ENCODE data around the gene TENM4. TPM values are rescaled to one million over a fixed set of nuclear protein-coding genes. Genes with fewer than 3 reads are reported as not detected.

The TENM4 gene
- total RNA-seq, 1 donor from 2014 or later, result 43.2 TPM

DNA sequence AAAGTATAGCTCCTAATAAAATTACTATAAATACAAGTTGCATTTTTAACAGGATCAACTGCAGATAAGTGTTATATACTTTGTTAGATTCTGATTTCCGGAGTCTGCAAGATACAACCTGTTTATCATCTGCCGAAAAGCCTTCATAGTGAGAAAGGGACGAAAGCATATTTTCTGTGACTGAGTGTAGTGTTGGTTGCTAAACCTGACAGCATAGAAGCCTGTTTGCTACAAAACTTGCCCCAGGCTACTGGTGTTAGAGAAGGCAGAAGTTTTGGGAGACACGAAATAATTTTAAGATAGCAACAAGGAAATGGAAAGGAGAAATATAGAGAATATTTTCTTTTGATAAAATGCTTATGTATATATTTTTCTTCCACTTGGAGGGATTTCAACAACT is 622.6 kb downstream of the TENM4 start:
- Mint-ChIP-seq H3K9me3 (no peaks in the 10 kb centered on the region), H3K27me3 (ENCODE audit: low read depth) (no peaks in the 10 kb centered on the region), H3K36me3 (ENCODE audit: low read depth) (peaks cover 3% of the 10 kb centered on the region), H3K27ac (ENCODE audit: unreplicated experiment) (no peak overlapping the region), H3K4me1 (no peaks in the 10 kb centered on the region), H3K4me3 (no peak overlapping the region)
- TF ChIP-seq, protein P1, sequence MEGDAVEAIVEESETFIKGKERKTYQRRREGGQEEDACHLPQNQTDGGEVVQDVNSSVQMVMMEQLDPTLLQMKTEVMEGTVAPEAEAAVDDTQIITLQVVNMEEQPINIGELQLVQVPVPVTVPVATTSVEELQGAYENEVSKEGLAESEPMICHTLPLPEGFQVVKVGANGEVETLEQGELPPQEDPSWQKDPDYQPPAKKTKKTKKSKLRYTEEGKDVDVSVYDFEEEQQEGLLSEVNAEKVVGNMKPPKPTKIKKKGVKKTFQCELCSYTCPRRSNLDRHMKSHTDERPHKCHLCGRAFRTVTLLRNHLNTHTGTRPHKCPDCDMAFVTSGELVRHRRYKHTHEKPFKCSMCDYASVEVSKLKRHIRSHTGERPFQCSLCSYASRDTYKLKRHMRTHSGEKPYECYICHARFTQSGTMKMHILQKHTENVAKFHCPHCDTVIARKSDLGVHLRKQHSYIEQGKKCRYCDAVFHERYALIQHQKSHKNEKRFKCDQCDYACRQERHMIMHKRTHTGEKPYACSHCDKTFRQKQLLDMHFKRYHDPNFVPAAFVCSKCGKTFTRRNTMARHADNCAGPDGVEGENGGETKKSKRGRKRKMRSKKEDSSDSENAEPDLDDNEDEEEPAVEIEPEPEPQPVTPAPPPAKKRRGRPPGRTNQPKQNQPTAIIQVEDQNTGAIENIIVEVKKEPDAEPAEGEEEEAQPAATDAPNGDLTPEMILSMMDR (conservative IDR thresholded peaks at IDR 0.05), result no peak
- no peak for DNase-seq (ENCODE audit: low read depth, low spot score)

DNA sequence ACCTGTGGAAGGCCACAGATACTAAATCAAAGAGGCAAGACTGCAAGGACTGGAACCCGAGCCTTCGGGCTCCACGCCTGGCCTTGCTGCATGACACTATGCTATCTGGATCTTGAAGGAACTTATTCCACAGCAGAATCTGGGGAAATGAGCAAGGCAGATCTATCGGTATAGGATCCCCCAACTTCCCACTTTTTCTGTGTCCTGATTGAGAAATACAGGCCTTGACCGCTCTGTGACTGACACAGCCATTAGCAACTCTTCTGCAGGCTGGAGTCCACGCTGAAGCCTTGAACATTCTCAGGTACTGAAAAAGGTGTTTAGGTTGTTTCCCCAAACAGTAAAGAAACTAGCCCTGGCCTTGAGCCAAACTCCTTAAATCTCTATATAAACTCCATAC is 625.0 kb downstream of the TENM4 start:
- Mint-ChIP-seq H3K4me3 (no peak overlapping the region), H3K4me1 (peaks cover 5% of the 10 kb centered on the region), H3K36me3 (ENCODE audit: low read depth) (no peaks in the 10 kb centered on the region), H3K27me3 (ENCODE audit: low read depth) (no peaks in the 10 kb centered on the region), H3K9me3 (no peaks in the 10 kb centered on the region), H3K27ac (ENCODE audit: unreplicated experiment) (no peak overlapping the region)
- TF ChIP-seq, protein P1 (conservative IDR thresholded peaks at IDR 0.05), result no peak
- DNase-seq (ENCODE audit: low read depth, low spot score), result no peak

DNA sequence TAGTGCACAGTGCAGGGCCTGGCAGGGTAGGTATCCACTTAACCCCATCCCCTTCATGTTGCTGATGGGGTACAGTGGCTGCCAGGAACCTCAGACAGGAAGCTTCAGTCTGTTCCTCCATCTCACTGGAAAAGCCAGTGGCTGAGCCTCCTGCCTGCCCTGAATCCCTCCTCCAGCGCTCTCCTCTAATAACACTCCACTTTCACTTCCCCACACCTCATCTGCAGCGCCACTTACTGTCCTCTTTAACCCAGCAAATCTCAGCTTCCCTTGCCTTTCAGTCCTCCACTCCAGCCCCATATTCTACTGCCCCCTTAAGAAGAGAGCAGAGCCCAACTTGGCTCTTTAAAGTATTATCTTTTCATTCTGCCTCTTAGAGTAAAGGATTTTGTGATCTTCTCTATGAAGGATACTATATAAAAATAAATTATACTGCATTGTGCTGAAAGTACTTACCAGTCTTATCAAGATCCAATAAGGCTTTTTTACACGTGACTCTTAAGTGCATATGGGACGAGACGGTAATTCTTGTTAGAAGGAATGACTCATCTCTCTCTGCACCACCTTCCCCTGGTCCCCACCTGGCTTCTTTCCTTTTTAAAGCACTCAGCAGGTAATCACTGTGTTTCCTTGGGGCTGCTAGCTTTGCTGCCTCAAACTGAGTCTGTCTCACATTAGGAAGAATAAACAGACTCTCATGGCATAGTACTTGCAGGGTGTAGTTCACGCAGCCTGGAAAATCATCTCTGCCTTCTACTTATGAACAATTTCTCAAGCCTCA is 628.1 kb downstream of the TENM4 start:
- Mint-ChIP-seq H3K4me1 (peaks cover 30% of the 10 kb centered on the region), H3K4me3 (no peak overlapping the region), H3K27ac (ENCODE audit: unreplicated experiment) (peak overlapping the region; percentile 68), H3K36me3 (ENCODE audit: low read depth) (no peaks in the 10 kb centered on the region), H3K27me3 (ENCODE audit: low read depth) (no peaks in the 10 kb centered on the region), H3K9me3 (no peaks in the 10 kb centered on the region)
- TF ChIP-seq, protein P1 (conservative IDR thresholded peaks at IDR 0.05), result no peak
- no peak for DNase-seq (ENCODE audit: low read depth, low spot score)

DNA sequence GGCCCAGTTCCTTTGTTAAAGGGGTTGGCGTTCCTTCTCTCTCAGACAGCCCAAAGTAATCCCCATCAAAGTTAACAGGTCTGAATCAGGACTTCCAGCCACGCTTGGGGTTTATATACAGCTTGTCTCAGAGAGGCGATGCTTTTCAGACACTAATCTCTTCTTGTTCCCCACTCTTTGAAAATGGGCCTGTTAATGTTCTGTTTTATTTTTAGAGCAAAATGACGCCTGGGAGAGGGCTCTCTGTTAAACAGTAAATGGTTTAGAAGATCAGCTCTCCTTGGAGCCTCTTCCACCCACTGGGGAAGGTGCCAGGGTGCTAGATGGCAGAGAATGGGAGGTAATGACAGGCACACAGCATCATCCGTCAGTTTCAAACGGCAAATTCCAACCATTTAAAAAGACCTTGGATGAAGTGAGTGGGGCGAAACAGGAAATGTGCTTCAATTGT is 630.2 kb downstream of the TENM4 start:
- H3K4me1 Mint-ChIP-seq, result peaks cover 39% of the 10 kb centered on the region
- peak overlapping the region; percentile 21 for H3K4me3 Mint-ChIP-seq
- TF ChIP-seq, protein P1 (conservative IDR thresholded peaks at IDR 0.05), result no peak
- no peaks in the 10 kb centered on the region for H3K27me3 Mint-ChIP-seq (ENCODE audit: low read depth)
- peak overlapping the region; percentile 82 for H3K27ac Mint-ChIP-seq (ENCODE audit: unreplicated experiment)
- DNase-seq (ENCODE audit: low read depth, low spot score), result no peak
- H3K36me3 Mint-ChIP-seq (ENCODE audit: low read depth), result peaks cover 3% of the 10 kb centered on the region
- H3K9me3 Mint-ChIP-seq, result no peaks in the 10 kb centered on the region

DNA sequence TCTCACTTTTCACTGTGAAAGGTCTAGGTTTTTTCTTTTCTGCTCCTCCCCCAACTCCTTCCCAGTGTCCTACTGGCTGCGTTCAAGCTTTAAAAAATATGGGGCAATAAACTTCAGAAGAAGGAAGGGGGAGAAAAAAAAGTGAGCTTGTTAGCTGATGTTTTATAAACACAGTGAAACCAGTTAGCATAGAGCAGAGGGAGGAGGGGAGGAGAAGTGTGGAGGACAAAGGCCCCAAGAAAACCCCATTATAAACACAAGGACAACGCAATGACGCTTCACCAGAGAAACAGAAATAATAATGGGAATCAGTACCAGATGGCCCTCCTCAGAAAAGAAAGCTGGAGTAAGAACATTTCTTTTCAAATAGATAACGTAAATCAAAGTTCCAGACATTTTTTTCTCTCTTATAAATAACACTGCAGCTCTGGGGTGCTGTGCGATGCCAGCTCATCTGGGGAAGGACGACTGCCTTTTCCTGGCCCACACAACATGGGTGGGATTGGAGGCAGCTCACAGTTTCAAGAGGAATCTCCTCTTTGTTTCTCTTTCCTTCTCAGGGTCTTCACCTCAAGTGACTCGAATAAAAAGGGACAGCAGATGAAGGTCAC is 630.8 kb downstream of the TENM4 start:
- Mint-ChIP-seq H3K4me1 (peaks cover 39% of the 10 kb centered on the region), H3K27me3 (ENCODE audit: low read depth) (no peaks in the 10 kb centered on the region), H3K9me3 (no peaks in the 10 kb centered on the region), H3K27ac (ENCODE audit: unreplicated experiment) (peak overlapping the region; percentile 82), H3K4me3 (peak overlapping the region; percentile 22), H3K36me3 (ENCODE audit: low read depth) (peaks cover 3% of the 10 kb centered on the region)
- TF ChIP-seq, protein P1 (conservative IDR thresholded peaks at IDR 0.05), result no peak
- no peak for DNase-seq (ENCODE audit: low read depth, low spot score)
